ENCODE measurements around the gene TPCN2. TPM values are rescaled to one million over a fixed set of nuclear protein-coding genes. Genes with fewer than 3 reads are reported as not detected.
A peak's percentile ranks its signal among the peaks of the same experiment; 100 is the strongest.
"Not testable (repeated sequence)": the region's sequence is repeated elsewhere in the genome, so short reads cannot be mapped to it uniquely, and the experiment has no call there.

Gene TPCN2
- total RNA-seq, result 10 to 100 TPM; 12.7 to 16.9 (median 14.2) TPM

GRCh38 chr11:69048694-69049489, at the start of gene TPCN2:
Gene TPCN2 (plus strand): TSS chr11:69048932. CDS start chr11:69048998, 66 bp downstream.
- TF ChIP-seq CTCF (IDR thresholded peaks at IDR 0.05) (no peak), POLR2A (IDR thresholded peaks at IDR 0.05) (no peak)
- peak; percentile 88 to 97 for DNase-seq (ENCODE audit: low spot score in 2 of 2)
- 0% methylated on average over 19 to 46 of the region's 76 CpGs for WGBS, 2 donors
- H3K4me3 ChIP-seq (ENCODE audit: low read depth, poor library complexity, severe bottlenecking), result peak within 1 kb of the TSS; percentile 81
- intact Hi-C loops (cut with DNase I; ENCODE audit: low total_unique reads), result no loop called here

GRCh38 chr11:68999093-68999747, 49.5 kb upstream of the TPCN2 start:
- intact Hi-C loops (cut with DNase I; ENCODE audit: low total_unique reads), result no loop called here
- WGBS, 2 donors, result 84 to 85% methylated on average over 8 of the region's 8 CpGs
- TF ChIP-seq CTCF (IDR thresholded peaks at IDR 0.05) (no peak), POLR2A (IDR thresholded peaks at IDR 0.05) (no peak)
- DNase-seq (ENCODE audit: low spot score in 2 of 2), result peak in 1 of 2 donors; percentile 73
- no peak overlapping the region for H3K4me3 ChIP-seq (ENCODE audit: low read depth, poor library complexity, severe bottlenecking)

- H3K4me3 ChIP-seq (ENCODE audit: low read depth, poor library complexity, severe bottlenecking); intact Hi-C loops (cut with DNase I; ENCODE audit: low total_unique reads): not testable (repeated sequence)
- WGBS, 2 donors, result 90 to 93% methylated on average over 12 of the region's 12 CpGs
- DNase-seq (ENCODE audit: low spot score in 2 of 2), result peak in 1 of 2 donors; percentile 69
These were observed 48.9 kb upstream of the TPCN2 start for GRCh38 chr11:68999748-69000355.

GRCh38 chr11:69000391-69000790, 48.3 kb upstream of the TPCN2 start:
- DNase-seq (ENCODE audit: low spot score in 2 of 2), result peak in 1 of 2 donors; percentile 78
- WGBS, 2 donors, result 52 to 64% methylated on average over 5 of the region's 5 CpGs
- intact Hi-C loops (cut with DNase I; ENCODE audit: low total_unique reads), result no loop called here

GRCh38 chr11:69000831-69001242, 47.9 kb upstream of the TPCN2 start:
- intact Hi-C loops (cut with DNase I; ENCODE audit: low total_unique reads), result no loop called here
- 18 to 25% methylated on average over 8 of the region's 8 CpGs for WGBS, 2 donors
- TF ChIP-seq CTCF (IDR thresholded peaks at IDR 0.05) (peak in 1 of 3 donors; percentile 19), POLR2A (IDR thresholded peaks at IDR 0.05) (no peak)
- no peak overlapping the region for H3K4me3 ChIP-seq (ENCODE audit: low read depth, poor library complexity, severe bottlenecking)
- peak in 1 of 2 donors; percentile 90 for DNase-seq (ENCODE audit: low spot score in 2 of 2)

More at GRCh38 chr11:69000391-69000790, 48.3 kb upstream of the TPCN2 start:
- no peak overlapping the region for H3K4me3 ChIP-seq (ENCODE audit: low read depth, poor library complexity, severe bottlenecking)
- TF ChIP-seq CTCF (IDR thresholded peaks at IDR 0.05) (no peak), POLR2A (IDR thresholded peaks at IDR 0.05) (no peak)
